Endothelial cell of umbilical vein (primary cell): ENCODE data around the gene ABCF2. TPM values are rescaled to one million over a fixed set of nuclear protein-coding genes. Genes with fewer than 3 reads are reported as not detected.

Experiments used
- BruUV-seq: library from RNA; stranded (reverse); fragments of 400-500 nt; replicated peaks from 2 replicates; lab custom pipeline; 2021; lab: Mats Ljungman, UMichigan
- CTCF ChIA-PET: fragments of 300-600, 350-600 bp; sonication (Branson Sonifier 250); formaldehyde crosslinking; loops from one replicate; lab custom pipeline; 2021; ENCODE audit warnings: antibody characterized with exemption, inconsistent platforms; lab: Charles Lee
- POLR2A ChIA-PET: fragments of 300-600, 350-600 bp; sonication (Branson Sonifier 250); formaldehyde crosslinking; loops from one replicate; lab custom pipeline; 2021; ENCODE audit warnings: antibody characterized with exemption, inconsistent platforms; lab: Charles Lee
- DNase-seq: peaks from one replicate; pipeline ENCODE4 v3.0.0-alpha.2; 2011; ENCODE audit warnings: low read depth, low spot score
- FAIRE-seq: peaks from 2 replicates; lab custom pipeline; 2011; peaks lifted over from hg19 to GRCh38; lab: Jason Lieb, UNC
- H2AFZ ChIP-seq: 2 replicates; pipeline ENCODE4 v1.6.0; 2012; ENCODE audit warnings: low read depth, low read length, control low read depth, inconsistent platforms
- H3K27ac ChIP-seq: 2 replicates; pipeline ENCODE4 v1.5.1; 2011; ENCODE audit warnings: low read depth, mild to moderate bottlenecking, control low read depth, low read length, moderate library complexity; ENCODE audit not compliant: insufficient read depth
- H3K27me3 ChIP-seq, 2 experiments: 2 replicates each; pipeline versions ENCODE4 v1.6.0 to v1.6.1; 2011; ENCODE audit warnings: low read length in 2 of 2, mixed read lengths in 1 of 2; ENCODE audit not compliant: control insufficient read depth in 2 of 2, insufficient read depth in 2 of 2
- H3K36me3 ChIP-seq, 2 experiments: 2 replicates in 1 of 2; 3 replicates in 1 of 2; pipeline ENCODE4 v1.5.1; 2011; ENCODE audit warnings: low read length in 2 of 2, mild to moderate bottlenecking in 1 of 2, moderate library complexity in 1 of 2; ENCODE audit not compliant: control insufficient read depth in 2 of 2, insufficient read depth in 2 of 2; ENCODE audit errors: extremely low read depth in 1 of 2
- H3K4me1 ChIP-seq: 3 replicates; pipeline ENCODE4 v1.5.1; 2011; ENCODE audit warnings: mild to moderate bottlenecking, low read length; ENCODE audit not compliant: control insufficient read depth, insufficient read depth; ENCODE audit errors: extremely low read depth
- H3K4me2 ChIP-seq: 2 replicates; pipeline ENCODE4 v1.6.1; 2011; ENCODE audit warnings: low read length, control low read depth, mixed read lengths; ENCODE audit not compliant: insufficient read depth
- H3K4me3 ChIP-seq, 3 experiments: fragments of 200-600 bp in 1 of 3; sonication (generic), shearing (Covaris generic) in 1 of 3; replicated peaks in 1 of 3; 2 replicates each; pipeline ENCODE4 v1.5.1; 2011 to 2016; ENCODE audit warnings: control low read depth in 3 of 3, low read length in 3 of 3, mild to moderate bottlenecking in 2 of 3, inconsistent platforms in 1 of 3, low read depth in 1 of 3, moderate library complexity in 1 of 3; ENCODE audit not compliant: insufficient read depth in 1 of 3
- H3K79me2 ChIP-seq: 2 replicates; pipeline ENCODE4 v1.6.0; 2012; ENCODE audit warnings: low read length, inconsistent platforms; ENCODE audit not compliant: control insufficient read depth, insufficient read depth
- H3K9ac ChIP-seq: replicated peaks from 2 replicates; pipeline ENCODE3; 2011; ENCODE audit warnings: low read length, control low read depth; ENCODE audit not compliant: insufficient read depth; ENCODE audit errors: extremely low read depth
- H3K9me1 ChIP-seq: replicated peaks from 3 replicates; pipeline ENCODE4 v1.6.0; 2011; ENCODE audit warnings: mild to moderate bottlenecking, low read length; ENCODE audit not compliant: control insufficient read depth, insufficient read depth; ENCODE audit errors: extremely low read depth
- H3K9me3 ChIP-seq: replicated peaks from 2 replicates; pipeline ENCODE4 v1.5.1; 2012; ENCODE audit warnings: low read length, inconsistent platforms; ENCODE audit not compliant: control insufficient read depth, insufficient read depth
- H4K20me1 ChIP-seq: replicated peaks from 2 replicates; pipeline ENCODE3; 2011; ENCODE audit warnings: mild to moderate bottlenecking, low read length; ENCODE audit not compliant: control insufficient read depth, insufficient read depth; ENCODE audit errors: extremely low read depth
- CTCF ChIP-seq, 2 donors: IDR thresholded peaks; 1 replicate in 1 of 2; 2 replicates in 1 of 2; pipeline ENCODE4 v1.5.1; 2011; ENCODE audit warnings: low read length in 2 of 2, mild to moderate bottlenecking in 2 of 2, moderate library complexity in 2 of 2, control low read depth in 1 of 2, inconsistent platforms in 1 of 2, low read depth in 1 of 2; ENCODE audit not compliant: insufficient read depth in 1 of 2; ENCODE audit errors: extremely low read depth in 1 of 2
- EZH2 ChIP-seq: IDR thresholded peaks from 2 replicates; pipeline ENCODE4 v1.6.1; 2012; ENCODE audit warnings: borderline replicate concordance, low read depth, mild to moderate bottlenecking, moderate library complexity, low read length, inconsistent platforms; ENCODE audit not compliant: severe bottlenecking
- FOS ChIP-seq: IDR thresholded peaks from 2 replicates; pipeline ENCODE4 v1.6.1; 2011; ENCODE audit warnings: mild to moderate bottlenecking, low read length, moderate library complexity, borderline replicate concordance; ENCODE audit not compliant: insufficient read depth
- GATA2 ChIP-seq: IDR thresholded peaks from 2 replicates; pipeline ENCODE4 v1.7.0; 2011; ENCODE audit warnings: low read depth, mild to moderate bottlenecking, moderate library complexity, mixed read lengths, low read length; ENCODE audit not compliant: insufficient read length, insufficient read depth
- JUN ChIP-seq: IDR thresholded peaks from 2 replicates; pipeline ENCODE4 v1.6.1; 2011; ENCODE audit warnings: borderline replicate concordance, low read depth; ENCODE audit not compliant: insufficient read length, insufficient read depth
- MAX ChIP-seq: IDR thresholded peaks from 2 replicates; pipeline ENCODE4 v1.6.1; 2011; ENCODE audit not compliant: insufficient read depth, insufficient read length
- POLR2A ChIP-seq: IDR thresholded peaks from 2 replicates; pipeline ENCODE4 v1.6.1; 2012; ENCODE audit warnings: low read depth, mild to moderate bottlenecking, control low read depth, low read length
- POLR2AphosphoS5 ChIP-seq: IDR thresholded peaks from 2 replicates; pipeline ENCODE4 v1.6.1; 2012; ENCODE audit warnings: low read depth, mild to moderate bottlenecking, control low read depth, low read length, moderate library complexity; ENCODE audit not compliant: insufficient read depth
- dilution Hi-C: fragments of 300-500 bp; cut with MboI; formaldehyde crosslinking; loops from one replicate; pipeline ENCODE4 v1.15.0; 2019; ENCODE audit warnings: low sequenced_read_pairs; ENCODE audit not compliant: extremely low pct_ligation_motif_present
- intact Hi-C: fragments of 100-400 bp; cut with micrococcal nuclease; formaldehyde crosslinking; loops from one replicate; pipeline ENCODE4 v1.10.0; 2022
- polyA plus RNA-seq, 4 experiments: library from polyadenylated mRNA; depleted of rRNA in 3 of 4; stranded (reverse) in 3 of 4; unstranded in 1 of 4; fragments of >200 nt; gene quantifications; 2 replicates each; pipeline versions ENCODE4 v1.2.1 to v1.2.3, GENCODE V29; 2011 to 2012; ENCODE audit warnings: missing spikeins in 1 of 4
- total RNA-seq: library from RNA; stranded (reverse); gene quantifications from 2 replicates; pipeline ENCODE4 v1.2.3, GENCODE V29; 2021

ABCF2 gene
- total and polyA plus RNA-seq, 2 donors (not counting 3 experiments of a cell fraction or from before 2014, with no cell fraction given): 45.3 to 61.6 TPM

GRCh38 chr7:151265351-151265931, 38.4 kb upstream of the ABCF2 start:
- Histone ChIP-seq H2AFZ (no peak overlapping the region), H3K79me2 (no peaks in the 10 kb centered on the region), H3K4me3 (no peak overlapping the region), H3K9me1 (no peaks in the 10 kb centered on the region), H3K9ac (no peak overlapping the region), H3K27ac (no peak overlapping the region), H3K4me1 (no peaks in the 10 kb centered on the region), H3K9me3 (no peaks in the 10 kb centered on the region), H4K20me1 (no peaks in the 10 kb centered on the region), H3K4me2 (no peak overlapping the region), H3K36me3 (no peaks in the 10 kb centered on the region), H3K27me3 (peaks cover 0 to 11% of the 10 kb centered on the region in 2 experiments)
- ChIA-PET POLR2A (no interaction called here), CTCF (no interaction called here)
- dilution Hi-C loops (no loop called here), intact Hi-C loops (no loop called here)
- FAIRE-seq (no peak), DNase-seq (no peak)
- TF ChIP-seq CTCF (IDR thresholded peaks at IDR 0.05; ENCODE audit: extremely low read depth in 1 of 2, insufficient read depth in 1 of 2, low read depth in 1 of 2, low read length in 2 of 2): no peak
- BruUV-seq: no TSS peak

GRCh38 chr7:151264615-151265014, 37.6 kb upstream of the ABCF2 start:
- H3K27ac ChIP-seq: no peak overlapping the region
- POLR2A ChIA-PET: no interaction called here
- no peak for DNase-seq
- H3K27me3 ChIP-seq: peaks cover 0 to 9% of the 10 kb centered on the region in 2 experiments
- no peaks in the 10 kb centered on the region for H3K9me1 ChIP-seq
- no peak overlapping the region for H2AFZ ChIP-seq
- no peak overlapping the region for H3K9ac ChIP-seq
- intact Hi-C loops (no loop called here), dilution Hi-C loops (no loop called here)
- no TSS peak for BruUV-seq
- no peak overlapping the region for H3K4me2 ChIP-seq
- H3K79me2 ChIP-seq: no peaks in the 10 kb centered on the region
- no peaks in the 10 kb centered on the region for H4K20me1 ChIP-seq
- FAIRE-seq: no peak
- TF ChIP-seq FOS: no peak
- TF ChIP-seq EZH2: no peak
- TF ChIP-seq POLR2AphosphoS5: no peak
- TF ChIP-seq MAX: no peak
- TF ChIP-seq JUN: no peak
- no peak for TF ChIP-seq GATA2
- TF ChIP-seq POLR2A: no peak
- no peaks in the 10 kb centered on the region for H3K9me3 ChIP-seq
- CTCF ChIA-PET: no interaction called here
- no peaks in the 10 kb centered on the region for H3K36me3 ChIP-seq
- no peaks in the 10 kb centered on the region for H3K4me1 ChIP-seq
- no peak overlapping the region for H3K4me3 ChIP-seq
